GM23338 (cell line): Measurements from ENCODE around the gene RASGRP4. TPM values are rescaled to one million over a fixed set of nuclear protein-coding genes. Genes with fewer than 3 reads are reported as not detected.
A peak's percentile ranks its signal among the peaks of the same experiment; 100 is the strongest.

Source experiments
- ATAC-seq: fragments of 200-7000 bp; cut with Tn5 transposase; 3 replicates; pipeline ENCODE4 v1.9.1; 2020
- DNase-seq: peaks from one replicate; pipeline ENCODE4 v3.0.0-alpha.2; 2015; ENCODE audit warnings: low spot score
- H2AFZ ChIP-seq: fragments of 200-600 bp; sonication (generic); 2 replicates; pipeline ENCODE4 v1.8.0; 2016; ENCODE audit warnings: antibody characterized with exemption, mild to moderate bottlenecking, moderate library complexity
- H3F3A ChIP-seq: fragments of 200-600 bp; sonication (generic); replicated peaks from 2 replicates; pipeline ENCODE4 v1.8.0; 2017; ENCODE audit warnings: antibody characterized with exemption, mixed run types, low read depth
- H3K27ac ChIP-seq: fragments of 200-600 bp; sonication (generic); 2 replicates; pipeline ENCODE4 v1.6.1; 2016; ENCODE audit warnings: low read depth
- H3K27me3 ChIP-seq: fragments of 200-600 bp; sonication (generic); 2 replicates; pipeline ENCODE4 v1.8.0; 2016; ENCODE audit warnings: mild to moderate bottlenecking, mixed run types, moderate library complexity; ENCODE audit not compliant: insufficient read depth
- H3K36me3 ChIP-seq: fragments of 200-600 bp; sonication (generic); 2 replicates; pipeline ENCODE4 v1.8.0; 2016; ENCODE audit warnings: mild to moderate bottlenecking; ENCODE audit not compliant: insufficient read depth
- H3K4me1 ChIP-seq: fragments of 200-600 bp; sonication (generic); 2 replicates; pipeline ENCODE4 v1.8.0; 2016; ENCODE audit warnings: mild to moderate bottlenecking, moderate library complexity; ENCODE audit not compliant: insufficient read depth
- H3K4me2 ChIP-seq: fragments of 200-600 bp; sonication (generic); 2 replicates; pipeline ENCODE4 v1.7.1; 2017; ENCODE audit warnings: mixed run types
- H3K4me3 ChIP-seq: fragments of 200-600 bp; sonication (generic); 2 replicates; pipeline ENCODE4 v1.6.1; 2016; ENCODE audit warnings: mixed run types
- H3K79me2 ChIP-seq: fragments of 200-600 bp; sonication (generic); replicated peaks from 2 replicates; pipeline ENCODE4 v1.8.0; 2017; ENCODE audit warnings: mild to moderate bottlenecking; ENCODE audit not compliant: insufficient read depth
- H3K9me2 ChIP-seq: fragments of 200-600 bp; sonication (generic); 2 replicates; pipeline ENCODE4 v1.8.0; 2017; ENCODE audit not compliant: insufficient read depth
- H4K20me1 ChIP-seq: fragments of 200-600 bp; sonication (generic); replicated peaks from 2 replicates; pipeline ENCODE4 v1.8.0; 2017; ENCODE audit warnings: mild to moderate bottlenecking; ENCODE audit not compliant: insufficient read depth
- H3K27ac Mint-ChIP-seq: 2 replicates; pipeline ENCODE4 v1.8.0; 2020; ENCODE audit warnings: inconsistent platforms, mild to moderate bottlenecking, moderate library complexity, mixed read lengths
- H3K27me3 Mint-ChIP-seq: 3 replicates; pipeline ENCODE4 v1.8.0; 2022; ENCODE audit warnings: low read depth, mild to moderate bottlenecking, moderate library complexity, mixed read lengths, inconsistent platforms; ENCODE audit not compliant: insufficient read depth, poor library complexity
- H3K36me3 Mint-ChIP-seq: 3 replicates; pipeline ENCODE4 v1.8.0; 2021; ENCODE audit warnings: low read depth, mild to moderate bottlenecking, inconsistent platforms, moderate library complexity, mixed read lengths
- H3K4me1 Mint-ChIP-seq: 3 replicates; pipeline ENCODE4 v1.8.0; 2020; ENCODE audit warnings: mild to moderate bottlenecking, inconsistent platforms, mixed read lengths
- H3K4me3 Mint-ChIP-seq: 3 replicates; pipeline ENCODE4 v1.8.0; 2021; ENCODE audit warnings: moderate library complexity, mild to moderate bottlenecking, inconsistent platforms, mixed read lengths
- H3K9me3 Mint-ChIP-seq: 3 replicates; pipeline ENCODE4 v1.8.0; 2020; ENCODE audit warnings: moderate library complexity, mild to moderate bottlenecking, inconsistent platforms, mixed read lengths
- CTCF ChIP-seq, 2 experiments: fragments of 200-600 bp in 1 of 2; sonication (generic) in 1 of 2; conservative IDR thresholded peaks; 2 replicates each; pipeline versions ENCODE4 v1.5.1 to v1.6.1; 2016 to 2017; ENCODE audit warnings: antibody characterized with exemption in 2 of 2, low read depth in 2 of 2, mild to moderate bottlenecking in 2 of 2, moderate library complexity in 1 of 2
- JUNB ChIP-seq: IDR thresholded peaks from one replicate; pipeline ENCODE4 v1.6.1; 2016; ENCODE audit warnings: antibody characterized with exemption; ENCODE audit not compliant: unreplicated experiment
- REST ChIP-seq: IDR thresholded peaks from one replicate; pipeline ENCODE4 v1.6.1; 2018; ENCODE audit warnings: antibody characterized with exemption; ENCODE audit not compliant: unreplicated experiment
- polyA plus RNA-seq: library from polyadenylated mRNA; unstranded; fragments of >200 nt; fragmentation: Nextera tagmentation; extraction: Ambion mirVana; gene quantifications from 2 replicates; pipeline ENCODE4 v1.2.1, GENCODE V29; 2016
- total RNA-seq: library from RNA; depleted of rRNA; stranded (reverse); fragments of >200 nt; shearing (Covaris generic); gene quantifications from 2 replicates; pipeline ENCODE4 v1.2.3, GENCODE V29; 2014

RASGRP4 gene
- total and polyA plus RNA-seq, 2 experiments from 2014 or later: 1.6 to 3.6 TPM

- H4K20me1 ChIP-seq: peaks cover 4% of the 10 kb centered on the region
- peak overlapping the region; percentile 16; the same call in 2 of the 3 replicates for H3K4me3 Mint-ChIP-seq
These were observed 40.8 kb downstream of the RASGRP4 start for GRCh38 chr19:38385057-38385803.

GRCh38 chr19:38384209-38385027 lies 41.6 kb downstream of the RASGRP4 start:
- ATAC-seq: peak; percentile 20

More at GRCh38 chr19:38385057-38385803, 40.8 kb downstream of the RASGRP4 start:
- no peak overlapping the region for H3K27ac Mint-ChIP-seq
- H3K79me2 ChIP-seq: no peaks in the 10 kb centered on the region; the same call in 1 of the 2 replicates
- peaks cover 40% of the 10 kb centered on the region for H3K36me3 Mint-ChIP-seq
- no peak overlapping the region for H3K27ac ChIP-seq
- no peak overlapping the region for H2AFZ ChIP-seq
- ATAC-seq: no peak; the same call in 2 of the 3 replicates
- H3K4me1 ChIP-seq: peaks cover 6% of the 10 kb centered on the region
- peaks cover 24% of the 10 kb centered on the region for H3K27me3 ChIP-seq
- no peak for DNase-seq
- H3K27me3 Mint-ChIP-seq: peaks cover 37% of the 10 kb centered on the region
- H3K9me3 Mint-ChIP-seq: no peaks in the 10 kb centered on the region; the same call in 2 of the 3 replicates
- peaks cover 15% of the 10 kb centered on the region for H3F3A ChIP-seq
- H3K36me3 ChIP-seq: peaks cover 7% of the 10 kb centered on the region
- TF ChIP-seq JUNB (no peak), CTCF (conservative IDR thresholded peaks at IDR 0.05; ENCODE audit: low read depth in 2 of 2) (0 out of 4 replicates have a peak, but pooled peaks of 1 of the 2 experiments have one; percentile 1)
- peak overlapping the region; percentile 95 for H3K4me2 ChIP-seq
- peak overlapping the region; percentile 96 for H3K4me3 ChIP-seq
- peaks cover 19% of the 10 kb centered on the region for H3K4me1 Mint-ChIP-seq
- no peaks in the 10 kb centered on the region for H3K9me2 ChIP-seq

More at GRCh38 chr19:38384209-38385027, 41.6 kb downstream of the RASGRP4 start:
- no peak overlapping the region for H2AFZ ChIP-seq
- H3K79me2 ChIP-seq: no peaks in the 10 kb centered on the region
- DNase-seq: peak; percentile 87
- H3K27me3 ChIP-seq: peaks cover 24% of the 10 kb centered on the region
- H3K4me1 Mint-ChIP-seq: peaks cover 16% of the 10 kb centered on the region
- H3K27ac ChIP-seq: 0 out of 2 replicates have a peak overlapping the region, but pooled peaks have one; percentile 76
- peak overlapping the region; percentile 6; the same call in 2 of the 3 replicates for H3K4me3 Mint-ChIP-seq
- no peak overlapping the region for H3K4me3 ChIP-seq
- no peaks in the 10 kb centered on the region; the same call in 2 of the 3 replicates for H3K9me3 Mint-ChIP-seq
- peaks cover 7% of the 10 kb centered on the region for H4K20me1 ChIP-seq
- H3K36me3 Mint-ChIP-seq: peaks cover 42% of the 10 kb centered on the region
- peak overlapping the region; percentile 95 for H3K4me2 ChIP-seq
- H3K27ac Mint-ChIP-seq: peak overlapping the region; percentile 62
- TF ChIP-seq REST: no peak
- TF ChIP-seq CTCF (conservative IDR thresholded peaks at IDR 0.05; ENCODE audit: low read depth in 2 of 2): peak; percentile 69 to 89
- peaks cover 3% of the 10 kb centered on the region for H3K4me1 ChIP-seq
- peaks cover 36% of the 10 kb centered on the region for H3K27me3 Mint-ChIP-seq
- peaks cover 15% of the 10 kb centered on the region for H3F3A ChIP-seq
- no peaks in the 10 kb centered on the region for H3K9me2 ChIP-seq
- H3K36me3 ChIP-seq: peaks cover 7% of the 10 kb centered on the region
